ENCODE data around the gene ALG2. TPM values are rescaled to one million over a fixed set of nuclear protein-coding genes. Genes with fewer than 3 reads are reported as not detected.

Gene ALG2
- total and polyA plus RNA-seq, 2 of the 13 experiments (the other 11 are each of a cell fraction or from before 2014, with no cell fraction given), result 46.2 to 49.0 TPM

DNA sequence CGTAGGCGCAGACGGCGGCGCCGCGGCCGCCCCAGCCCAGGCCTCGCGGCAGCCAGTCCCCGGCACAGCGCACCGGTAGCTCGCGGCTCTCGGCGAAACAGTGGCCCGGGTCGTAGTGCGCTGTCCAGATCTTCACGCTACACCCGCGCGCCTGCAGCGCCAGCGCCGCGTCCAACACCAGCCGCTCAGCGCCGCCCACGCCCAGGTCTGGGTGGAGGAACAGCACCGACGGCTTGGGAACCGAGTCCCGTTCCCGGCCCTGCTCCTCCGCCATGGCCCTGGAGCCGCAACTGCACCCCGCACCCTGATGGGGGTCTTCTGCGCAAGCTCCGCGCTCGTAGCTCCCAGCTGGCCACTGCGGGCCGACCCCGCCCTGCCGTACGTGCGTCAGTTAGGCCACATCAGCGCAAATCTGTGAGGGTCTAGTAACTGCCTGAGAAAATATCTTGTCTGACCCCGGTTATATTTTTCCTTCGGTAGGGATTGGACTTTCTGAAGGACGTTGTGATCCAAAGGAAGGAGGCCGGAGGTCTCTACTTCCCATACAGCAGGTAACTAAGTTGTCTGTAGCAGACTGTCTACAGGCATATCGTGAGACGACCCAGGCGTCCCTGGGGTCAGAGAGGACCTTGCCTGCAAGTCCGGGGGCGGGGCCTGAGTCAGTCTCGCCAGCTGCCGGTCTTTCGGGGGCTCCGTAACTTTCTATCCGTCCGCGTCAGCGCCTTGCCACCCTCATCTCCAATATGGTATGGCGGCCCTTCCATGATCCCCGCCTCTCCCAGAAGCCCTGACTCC lies at the start of gene ALG2, which contains the start of gene SEC61B (continued):
- TF ChIP-seq, protein P1, sequence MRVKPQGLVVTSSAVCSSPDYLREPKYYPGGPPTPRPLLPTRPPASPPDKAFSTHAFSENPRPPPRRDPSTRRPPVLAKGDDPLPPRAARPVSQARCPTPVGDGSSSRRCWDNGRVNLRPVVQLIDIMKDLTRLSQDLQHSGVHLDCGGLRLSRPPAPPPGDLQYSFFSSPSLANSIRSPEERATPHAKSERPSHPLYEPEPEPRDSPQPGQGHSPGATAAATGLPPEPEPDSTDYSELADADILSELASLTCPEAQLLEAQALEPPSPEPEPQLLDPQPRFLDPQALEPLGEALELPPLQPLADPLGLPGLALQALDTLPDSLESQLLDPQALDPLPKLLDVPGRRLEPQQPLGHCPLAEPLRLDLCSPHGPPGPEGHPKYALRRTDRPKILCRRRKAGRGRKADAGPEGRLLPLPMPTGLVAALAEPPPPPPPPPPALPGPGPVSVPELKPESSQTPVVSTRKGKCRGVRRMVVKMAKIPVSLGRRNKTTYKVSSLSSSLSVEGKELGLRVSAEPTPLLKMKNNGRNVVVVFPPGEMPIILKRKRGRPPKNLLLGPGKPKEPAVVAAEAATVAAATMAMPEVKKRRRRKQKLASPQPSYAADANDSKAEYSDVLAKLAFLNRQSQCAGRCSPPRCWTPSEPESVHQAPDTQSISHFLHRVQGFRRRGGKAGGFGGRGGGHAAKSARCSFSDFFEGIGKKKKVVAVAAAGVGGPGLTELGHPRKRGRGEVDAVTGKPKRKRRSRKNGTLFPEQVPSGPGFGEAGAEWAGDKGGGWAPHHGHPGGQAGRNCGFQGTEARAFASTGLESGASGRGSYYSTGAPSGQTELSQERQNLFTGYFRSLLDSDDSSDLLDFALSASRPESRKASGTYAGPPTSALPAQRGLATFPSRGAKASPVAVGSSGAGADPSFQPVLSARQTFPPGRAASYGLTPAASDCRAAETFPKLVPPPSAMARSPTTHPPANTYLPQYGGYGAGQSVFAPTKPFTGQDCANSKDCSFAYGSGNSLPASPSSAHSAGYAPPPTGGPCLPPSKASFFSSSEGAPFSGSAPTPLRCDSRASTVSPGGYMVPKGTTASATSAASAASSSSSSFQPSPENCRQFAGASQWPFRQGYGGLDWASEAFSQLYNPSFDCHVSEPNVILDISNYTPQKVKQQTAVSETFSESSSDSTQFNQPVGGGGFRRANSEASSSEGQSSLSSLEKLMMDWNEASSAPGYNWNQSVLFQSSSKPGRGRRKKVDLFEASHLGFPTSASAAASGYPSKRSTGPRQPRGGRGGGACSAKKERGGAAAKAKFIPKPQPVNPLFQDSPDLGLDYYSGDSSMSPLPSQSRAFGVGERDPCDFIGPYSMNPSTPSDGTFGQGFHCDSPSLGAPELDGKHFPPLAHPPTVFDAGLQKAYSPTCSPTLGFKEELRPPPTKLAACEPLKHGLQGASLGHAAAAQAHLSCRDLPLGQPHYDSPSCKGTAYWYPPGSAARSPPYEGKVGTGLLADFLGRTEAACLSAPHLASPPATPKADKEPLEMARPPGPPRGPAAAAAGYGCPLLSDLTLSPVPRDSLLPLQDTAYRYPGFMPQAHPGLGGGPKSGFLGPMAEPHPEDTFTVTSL (CRISPR knock-in tag; IDR thresholded peaks at IDR 0.05; ENCODE audit: borderline replicate concordance), result peak; percentile 32; the same call in 1 of the 2 replicates
- TF ChIP-seq, protein P2, sequence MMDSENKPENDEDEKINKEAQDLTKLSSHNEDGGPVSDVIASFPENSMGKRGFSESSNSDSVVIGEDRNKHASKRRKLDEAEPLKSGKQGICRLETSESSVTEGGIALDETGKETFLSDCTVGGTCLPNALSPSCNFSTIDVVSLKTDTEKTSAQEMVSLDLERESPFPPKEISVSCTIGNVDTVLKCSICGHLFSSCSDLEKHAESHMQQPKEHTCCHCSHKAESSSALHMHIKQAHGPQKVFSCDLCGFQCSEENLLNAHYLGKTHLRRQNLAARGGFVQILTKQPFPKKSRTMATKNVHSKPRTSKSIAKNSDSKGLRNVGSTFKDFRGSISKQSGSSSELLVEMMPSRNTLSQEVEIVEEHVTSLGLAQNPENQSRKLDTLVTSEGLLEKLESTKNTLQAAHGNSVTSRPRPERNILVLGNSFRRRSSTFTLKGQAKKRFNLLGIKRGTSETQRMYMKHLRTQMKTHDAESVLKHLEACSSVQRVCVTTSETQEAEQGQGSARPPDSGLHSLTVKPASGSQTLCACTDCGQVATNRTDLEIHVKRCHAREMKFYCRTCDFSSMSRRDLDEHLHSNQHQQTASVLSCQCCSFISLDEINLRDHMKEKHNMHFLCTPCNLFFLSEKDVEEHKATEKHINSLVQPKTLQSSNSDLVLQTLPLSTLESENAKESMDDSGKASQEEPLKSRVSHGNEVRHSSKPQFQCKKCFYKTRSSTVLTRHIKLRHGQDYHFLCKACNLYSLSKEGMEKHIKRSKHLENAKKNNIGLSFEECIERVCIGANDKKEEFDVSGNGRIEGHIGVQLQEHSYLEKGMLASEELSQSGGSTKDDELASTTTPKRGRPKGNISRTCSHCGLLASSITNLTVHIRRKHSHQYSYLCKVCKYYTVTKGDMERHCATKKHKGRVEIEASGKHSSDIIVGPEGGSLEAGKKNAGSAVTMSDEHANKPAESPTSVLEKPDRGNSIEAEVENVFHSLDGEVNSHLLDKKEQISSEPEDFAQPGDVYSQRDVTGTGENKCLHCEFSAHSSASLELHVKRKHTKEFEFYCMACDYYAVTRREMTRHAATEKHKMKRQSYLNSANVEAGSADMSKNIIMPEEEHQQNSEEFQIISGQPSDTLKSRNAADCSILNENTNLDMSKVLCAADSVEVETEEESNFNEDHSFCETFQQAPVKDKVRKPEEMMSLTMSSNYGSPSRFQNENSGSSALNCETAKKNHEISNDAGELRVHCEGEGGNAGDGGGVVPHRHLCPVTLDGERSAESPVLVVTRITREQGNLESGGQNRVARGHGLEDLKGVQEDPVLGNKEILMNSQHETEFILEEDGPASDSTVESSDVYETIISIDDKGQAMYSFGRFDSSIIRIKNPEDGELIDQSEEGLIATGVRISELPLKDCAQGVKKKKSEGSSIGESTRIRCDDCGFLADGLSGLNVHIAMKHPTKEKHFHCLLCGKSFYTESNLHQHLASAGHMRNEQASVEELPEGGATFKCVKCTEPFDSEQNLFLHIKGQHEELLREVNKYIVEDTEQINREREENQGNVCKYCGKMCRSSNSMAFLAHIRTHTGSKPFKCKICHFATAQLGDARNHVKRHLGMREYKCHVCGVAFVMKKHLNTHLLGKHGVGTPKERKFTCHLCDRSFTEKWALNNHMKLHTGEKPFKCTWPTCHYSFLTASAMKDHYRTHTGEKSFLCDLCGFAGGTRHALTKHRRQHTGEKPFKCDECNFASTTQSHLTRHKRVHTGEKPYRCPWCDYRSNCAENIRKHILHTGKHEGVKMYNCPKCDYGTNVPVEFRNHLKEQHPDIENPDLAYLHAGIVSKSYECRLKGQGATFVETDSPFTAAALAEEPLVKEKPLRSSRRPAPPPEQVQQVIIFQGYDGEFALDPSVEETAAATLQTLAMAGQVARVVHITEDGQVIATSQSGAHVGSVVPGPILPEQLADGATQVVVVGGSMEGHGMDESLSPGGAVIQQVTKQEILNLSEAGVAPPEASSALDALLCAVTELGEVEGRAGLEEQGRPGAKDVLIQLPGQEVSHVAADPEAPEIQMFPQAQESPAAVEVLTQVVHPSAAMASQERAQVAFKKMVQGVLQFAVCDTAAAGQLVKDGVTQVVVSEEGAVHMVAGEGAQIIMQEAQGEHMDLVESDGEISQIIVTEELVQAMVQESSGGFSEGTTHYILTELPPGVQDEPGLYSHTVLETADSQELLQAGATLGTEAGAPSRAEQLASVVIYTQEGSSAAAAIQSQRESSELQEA (CRISPR knock-in tag; IDR thresholded peaks at IDR 0.05; ENCODE audit: not compliant biosample characterization), result peak; percentile 37
- TF ChIP-seq NONO (IDR thresholded peaks at IDR 0.05) (no peak), NONO (CRISPR knock-in tag; conservative IDR thresholded peaks at IDR 0.05) (peak; percentile 77), NFE2 (CRISPR knock-in tag; IDR thresholded peaks at IDR 0.05) (no peak), ZBTB8A (CRISPR knock-in tag; IDR thresholded peaks at IDR 0.05; ENCODE audit: borderline replicate concordance, low read depth) (no peak), TRIM24 (CRISPR knock-in tag; IDR thresholded peaks at IDR 0.05) (no peak), CEBPG (CRISPR knock-in tag; IDR thresholded peaks at IDR 0.05) (no peak)
- TF ChIP-seq, protein P3, sequence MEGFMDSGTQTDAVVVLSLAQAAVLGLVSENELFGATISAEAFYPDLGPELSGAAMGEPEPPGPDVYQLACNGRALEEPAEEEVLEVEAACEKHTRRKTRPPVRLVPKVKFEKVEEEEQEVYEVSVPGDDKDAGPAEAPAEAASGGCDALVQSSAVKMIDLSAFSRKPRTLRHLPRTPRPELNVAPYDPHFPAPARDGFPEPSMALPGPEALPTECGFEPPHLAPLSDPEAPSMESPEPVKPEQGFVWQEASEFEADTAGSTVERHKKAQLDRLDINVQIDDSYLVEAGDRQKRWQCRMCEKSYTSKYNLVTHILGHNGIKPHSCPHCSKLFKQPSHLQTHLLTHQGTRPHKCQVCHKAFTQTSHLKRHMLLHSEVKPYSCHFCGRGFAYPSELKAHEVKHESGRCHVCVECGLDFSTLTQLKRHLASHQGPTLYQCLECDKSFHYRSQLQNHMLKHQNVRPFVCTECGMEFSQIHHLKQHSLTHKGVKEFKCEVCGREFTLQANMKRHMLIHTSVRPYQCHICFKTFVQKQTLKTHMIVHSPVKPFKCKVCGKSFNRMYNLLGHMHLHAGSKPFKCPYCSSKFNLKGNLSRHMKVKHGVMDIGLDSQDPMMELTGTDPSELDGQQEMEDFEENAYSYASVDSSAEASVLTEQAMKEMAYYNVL (CRISPR knock-in tag; IDR thresholded peaks at IDR 0.05; ENCODE audit: borderline replicate concordance), result peak; percentile 87

Measured in HepG2 (cell line).